WTC11 (cell line): ENCODE data around the gene LAS1L. TPM values are rescaled to one million over a fixed set of nuclear protein-coding genes. Genes with fewer than 3 reads are reported as not detected.

ENCODE experiments used
- ATAC-seq: fragments of 200-7000 bp; cut with Tn5 transposase; 2 replicates; pipeline ENCODE4 v1.10.0; 2021; ENCODE audit warnings: mild to moderate bottlenecking, moderate library complexity
- CTCF ChIA-PET: fragments of 300-600 bp; sonication (Branson Sonifier 250); formaldehyde crosslinking; loops from one replicate; lab custom pipeline; 2021; ENCODE audit warnings: antibody characterized with exemption; lab: Charles Lee
- POLR2A ChIA-PET: fragments of 350-600 bp; sonication (Branson Sonifier 250); formaldehyde crosslinking; loops from one replicate; lab custom pipeline; 2021; ENCODE audit warnings: antibody characterized with exemption; lab: Charles Lee
- DNase-seq: peaks from one replicate; pipeline ENCODE4 v3.0.0; 2021; ENCODE audit warnings: low spot score
- H3K27ac Mint-ChIP-seq: 2 replicates; pipeline ENCODE4 v1.8.0; 2021; ENCODE audit warnings: mixed read lengths
- H3K27me3 Mint-ChIP-seq: 2 replicates; pipeline ENCODE4 v1.8.0; 2021; ENCODE audit warnings: low read depth, mild to moderate bottlenecking, moderate library complexity, mixed read lengths
- H3K36me3 Mint-ChIP-seq: 2 replicates; pipeline ENCODE4 v1.8.0; 2021; ENCODE audit warnings: mixed read lengths
- H3K4me1 Mint-ChIP-seq: 2 replicates; pipeline ENCODE4 v1.8.0; 2022; ENCODE audit warnings: mixed read lengths
- H3K4me3 Mint-ChIP-seq: 2 replicates; pipeline ENCODE4 v1.8.0; 2021; ENCODE audit warnings: mild to moderate bottlenecking, moderate library complexity, mixed read lengths
- H3K9me3 Mint-ChIP-seq: 2 replicates; pipeline ENCODE4 v1.8.0; 2021; ENCODE audit warnings: mixed read lengths
- CBFB ChIP-seq: sonication (generic); formaldehyde crosslinking; IDR thresholded peaks from 2 replicates; pipeline ENCODE4 v1.8.1; 2022; ENCODE audit warnings: mild to moderate bottlenecking, low read depth, missing genetic modification reagents
- ELF4 ChIP-seq: sonication (generic); formaldehyde crosslinking; IDR thresholded peaks from 2 replicates; pipeline ENCODE4 v1.8.1; 2022; ENCODE audit warnings: low read depth, mild to moderate bottlenecking, moderate library complexity, missing genetic modification reagents
- EMX1 ChIP-seq: fragments of 250-450 bp; sonication (Bioruptor Pico); IDR thresholded peaks from 2 replicates; pipeline ENCODE4 v1.8.0; 2021; ENCODE audit warnings: mild to moderate bottlenecking
- GRHL2 ChIP-seq: fragments of 250-450 bp; sonication (Bioruptor Pico); IDR thresholded peaks from 2 replicates; pipeline ENCODE4 v1.8.0; 2022; ENCODE audit warnings: mild to moderate bottlenecking, moderate library complexity; ENCODE audit not compliant: insufficient replicate concordance, severe bottlenecking
- IRF2 ChIP-seq: sonication (generic); formaldehyde crosslinking; IDR thresholded peaks from 2 replicates; pipeline ENCODE4 v1.8.0; 2022; ENCODE audit warnings: low read depth, missing genetic modification reagents, borderline replicate concordance
- MXD4 ChIP-seq: fragments of 250-450 bp; sonication (Bioruptor Pico); IDR thresholded peaks from 2 replicates; pipeline ENCODE4 v1.8.0; 2021; ENCODE audit warnings: mild to moderate bottlenecking, moderate library complexity, borderline replicate concordance
- NFYB ChIP-seq: sonication (generic); formaldehyde crosslinking; conservative IDR thresholded peaks from 2 replicates; pipeline ENCODE4 v1.8.0; 2022; ENCODE audit warnings: low read depth, missing genetic modification reagents
- NR1H2 ChIP-seq: sonication (generic); formaldehyde crosslinking; IDR thresholded peaks from 2 replicates; pipeline ENCODE4 v1.9.0; 2021; ENCODE audit warnings: mild to moderate bottlenecking, moderate library complexity, missing genetic modification reagents
- OVOL2 ChIP-seq: fragments of 250-450 bp; sonication (Bioruptor Pico); IDR thresholded peaks from 2 replicates; pipeline ENCODE4 v1.9.0; 2021; ENCODE audit warnings: mild to moderate bottlenecking, borderline replicate concordance
- PRRX2 ChIP-seq: fragments of 250-450 bp; sonication (Bioruptor Pico); IDR thresholded peaks from 2 replicates; pipeline ENCODE4 v1.8.0; 2021; ENCODE audit warnings: mild to moderate bottlenecking
- RORB ChIP-seq: fragments of 250-450 bp; sonication (Bioruptor Pico); IDR thresholded peaks from 2 replicates; pipeline ENCODE4 v1.9.0; 2021; ENCODE audit warnings: mild to moderate bottlenecking
- SMAD4 ChIP-seq: sonication (generic); formaldehyde crosslinking; IDR thresholded peaks from 2 replicates; pipeline ENCODE4 v1.8.0; 2022; ENCODE audit warnings: mild to moderate bottlenecking, missing genetic modification reagents
- TCF7 ChIP-seq: sonication (generic); formaldehyde crosslinking; IDR thresholded peaks from 2 replicates; pipeline ENCODE4 v1.8.0; 2022; ENCODE audit warnings: mild to moderate bottlenecking, low read depth, missing genetic modification reagents, moderate library complexity
- ZNF138 ChIP-seq: sonication (generic); formaldehyde crosslinking; conservative IDR thresholded peaks from 2 replicates; pipeline ENCODE4 v1.8.1; 2022; ENCODE audit warnings: mild to moderate bottlenecking, moderate library complexity, missing genetic modification reagents
- ZNF396 ChIP-seq: fragments of 250-450 bp; sonication (Bioruptor Pico); IDR thresholded peaks from 2 replicates; pipeline ENCODE4 v1.8.0; 2021; ENCODE audit warnings: mild to moderate bottlenecking, moderate library complexity, borderline replicate concordance
- ZNF416 ChIP-seq: fragments of 250-450 bp; sonication (Bioruptor Pico); IDR thresholded peaks from 2 replicates; pipeline ENCODE4 v1.9.0; 2021; ENCODE audit warnings: mild to moderate bottlenecking, inconsistent platforms
- total RNA-seq: library from RNA; stranded (reverse); gene quantifications from 3 replicates; pipeline ENCODE4 v1.2.3, GENCODE V29; 2021
- TF ChIP-seq, protein P1 (sequence below): sonication (generic); formaldehyde crosslinking; IDR thresholded peaks from 2 replicates; pipeline ENCODE4 v1.8.0; 2023; ENCODE audit warnings: missing genetic modification reagents, mild to moderate bottlenecking, borderline replicate concordance
- TF ChIP-seq, protein P2 (sequence below): fragments of 200-600 bp; IDR thresholded peaks from 2 replicates; pipeline ENCODE4 v1.8.0; 2022; ENCODE audit warnings: antibody characterized with exemption
- TF ChIP-seq, protein P3 (sequence below): sonication (generic); formaldehyde crosslinking; IDR thresholded peaks from 2 replicates; pipeline ENCODE4 v1.8.1; 2022; ENCODE audit warnings: missing genetic modification reagents, borderline replicate concordance
- TF ChIP-seq, protein P4 (sequence below): sonication (generic); formaldehyde crosslinking; IDR thresholded peaks from 2 replicates; pipeline ENCODE4 v1.8.1; 2022; ENCODE audit warnings: mild to moderate bottlenecking, moderate library complexity, missing genetic modification reagents
- TF ChIP-seq, protein P5 (sequence below): fragments of 250-450 bp; sonication (Bioruptor Pico); IDR thresholded peaks from 2 replicates; pipeline ENCODE4 v1.9.0; 2021; ENCODE audit warnings: mild to moderate bottlenecking, borderline replicate concordance

The LAS1L gene
- total RNA-seq, 1 experiment from 2014 or later: 65.1 TPM

DNA sequence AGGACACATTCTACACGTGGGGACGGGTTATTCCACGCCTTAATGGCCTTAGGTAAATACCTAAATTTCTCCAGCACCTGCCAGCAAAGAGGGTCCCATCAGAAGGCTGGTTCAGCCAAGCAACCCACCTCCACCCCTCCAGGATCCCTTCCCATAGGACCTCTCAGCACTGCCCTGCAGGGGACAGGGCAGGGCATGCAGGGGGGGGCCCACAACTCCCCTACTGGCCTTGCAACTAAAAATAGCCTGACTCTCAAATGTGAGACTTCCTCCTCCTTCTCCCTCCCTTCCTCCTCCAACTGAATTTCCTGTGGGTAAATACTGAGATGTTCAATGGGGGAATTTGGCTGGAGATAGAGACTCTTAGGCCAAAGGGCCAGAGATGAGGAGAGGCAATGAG lies 6.3 kb downstream of the LAS1L start:
- no peak for TF ChIP-seq GRHL2 (CRISPR knock-in tag)
- no peak for TF ChIP-seq ZNF138 (CRISPR knock-in tag)
- TF ChIP-seq OVOL2 (CRISPR knock-in tag): no peak
- TF ChIP-seq MXD4 (CRISPR knock-in tag): no peak
- TF ChIP-seq EMX1 (CRISPR knock-in tag): no peak
- TF ChIP-seq, protein P1, sequence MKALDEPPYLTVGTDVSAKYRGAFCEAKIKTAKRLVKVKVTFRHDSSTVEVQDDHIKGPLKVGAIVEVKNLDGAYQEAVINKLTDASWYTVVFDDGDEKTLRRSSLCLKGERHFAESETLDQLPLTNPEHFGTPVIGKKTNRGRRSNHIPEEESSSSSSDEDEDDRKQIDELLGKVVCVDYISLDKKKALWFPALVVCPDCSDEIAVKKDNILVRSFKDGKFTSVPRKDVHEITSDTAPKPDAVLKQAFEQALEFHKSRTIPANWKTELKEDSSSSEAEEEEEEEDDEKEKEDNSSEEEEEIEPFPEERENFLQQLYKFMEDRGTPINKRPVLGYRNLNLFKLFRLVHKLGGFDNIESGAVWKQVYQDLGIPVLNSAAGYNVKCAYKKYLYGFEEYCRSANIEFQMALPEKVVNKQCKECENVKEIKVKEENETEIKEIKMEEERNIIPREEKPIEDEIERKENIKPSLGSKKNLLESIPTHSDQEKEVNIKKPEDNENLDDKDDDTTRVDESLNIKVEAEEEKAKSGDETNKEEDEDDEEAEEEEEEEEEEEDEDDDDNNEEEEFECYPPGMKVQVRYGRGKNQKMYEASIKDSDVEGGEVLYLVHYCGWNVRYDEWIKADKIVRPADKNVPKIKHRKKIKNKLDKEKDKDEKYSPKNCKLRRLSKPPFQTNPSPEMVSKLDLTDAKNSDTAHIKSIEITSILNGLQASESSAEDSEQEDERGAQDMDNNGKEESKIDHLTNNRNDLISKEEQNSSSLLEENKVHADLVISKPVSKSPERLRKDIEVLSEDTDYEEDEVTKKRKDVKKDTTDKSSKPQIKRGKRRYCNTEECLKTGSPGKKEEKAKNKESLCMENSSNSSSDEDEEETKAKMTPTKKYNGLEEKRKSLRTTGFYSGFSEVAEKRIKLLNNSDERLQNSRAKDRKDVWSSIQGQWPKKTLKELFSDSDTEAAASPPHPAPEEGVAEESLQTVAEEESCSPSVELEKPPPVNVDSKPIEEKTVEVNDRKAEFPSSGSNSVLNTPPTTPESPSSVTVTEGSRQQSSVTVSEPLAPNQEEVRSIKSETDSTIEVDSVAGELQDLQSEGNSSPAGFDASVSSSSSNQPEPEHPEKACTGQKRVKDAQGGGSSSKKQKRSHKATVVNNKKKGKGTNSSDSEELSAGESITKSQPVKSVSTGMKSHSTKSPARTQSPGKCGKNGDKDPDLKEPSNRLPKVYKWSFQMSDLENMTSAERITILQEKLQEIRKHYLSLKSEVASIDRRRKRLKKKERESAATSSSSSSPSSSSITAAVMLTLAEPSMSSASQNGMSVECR (CRISPR knock-in tag): no peak
- TF ChIP-seq, protein P2, sequence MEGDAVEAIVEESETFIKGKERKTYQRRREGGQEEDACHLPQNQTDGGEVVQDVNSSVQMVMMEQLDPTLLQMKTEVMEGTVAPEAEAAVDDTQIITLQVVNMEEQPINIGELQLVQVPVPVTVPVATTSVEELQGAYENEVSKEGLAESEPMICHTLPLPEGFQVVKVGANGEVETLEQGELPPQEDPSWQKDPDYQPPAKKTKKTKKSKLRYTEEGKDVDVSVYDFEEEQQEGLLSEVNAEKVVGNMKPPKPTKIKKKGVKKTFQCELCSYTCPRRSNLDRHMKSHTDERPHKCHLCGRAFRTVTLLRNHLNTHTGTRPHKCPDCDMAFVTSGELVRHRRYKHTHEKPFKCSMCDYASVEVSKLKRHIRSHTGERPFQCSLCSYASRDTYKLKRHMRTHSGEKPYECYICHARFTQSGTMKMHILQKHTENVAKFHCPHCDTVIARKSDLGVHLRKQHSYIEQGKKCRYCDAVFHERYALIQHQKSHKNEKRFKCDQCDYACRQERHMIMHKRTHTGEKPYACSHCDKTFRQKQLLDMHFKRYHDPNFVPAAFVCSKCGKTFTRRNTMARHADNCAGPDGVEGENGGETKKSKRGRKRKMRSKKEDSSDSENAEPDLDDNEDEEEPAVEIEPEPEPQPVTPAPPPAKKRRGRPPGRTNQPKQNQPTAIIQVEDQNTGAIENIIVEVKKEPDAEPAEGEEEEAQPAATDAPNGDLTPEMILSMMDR: no peak
- TF ChIP-seq, protein P3, sequence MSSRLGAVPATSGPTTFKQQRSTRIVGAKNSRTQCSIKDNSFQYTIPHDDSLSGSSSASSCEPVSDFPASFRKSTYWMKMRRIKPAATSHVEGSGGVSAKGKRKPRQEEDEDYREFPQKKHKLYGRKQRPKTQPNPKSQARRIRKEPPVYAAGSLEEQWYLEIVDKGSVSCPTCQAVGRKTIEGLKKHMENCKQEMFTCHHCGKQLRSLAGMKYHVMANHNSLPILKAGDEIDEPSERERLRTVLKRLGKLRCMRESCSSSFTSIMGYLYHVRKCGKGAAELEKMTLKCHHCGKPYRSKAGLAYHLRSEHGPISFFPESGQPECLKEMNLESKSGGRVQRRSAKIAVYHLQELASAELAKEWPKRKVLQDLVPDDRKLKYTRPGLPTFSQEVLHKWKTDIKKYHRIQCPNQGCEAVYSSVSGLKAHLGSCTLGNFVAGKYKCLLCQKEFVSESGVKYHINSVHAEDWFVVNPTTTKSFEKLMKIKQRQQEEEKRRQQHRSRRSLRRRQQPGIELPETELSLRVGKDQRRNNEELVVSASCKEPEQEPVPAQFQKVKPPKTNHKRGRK: no peak
- TF ChIP-seq ZNF416 (CRISPR knock-in tag): no peak
- TF ChIP-seq RORB (CRISPR knock-in tag): no peak
- no peak for TF ChIP-seq NFYB (CRISPR knock-in tag)
- no peak for TF ChIP-seq TCF7 (CRISPR knock-in tag)
- H3K27ac Mint-ChIP-seq: no peak overlapping the region
- H3K9me3 Mint-ChIP-seq: no peaks in the 10 kb centered on the region
- ChIA-PET POLR2A (no interaction called here), CTCF (interaction anchor here (0.7 to 1.6 kb wide), 12 partner anchors 13 to 1133 kb away, joined by 3 to 6 read pairs (median 4); partner anchors contain the start of genes MTMR8 and ZC3H12B)
- DNase-seq (no peak), ATAC-seq (no peak)
- no peak overlapping the region for H3K4me3 Mint-ChIP-seq
- H3K27me3 Mint-ChIP-seq: no peaks in the 10 kb centered on the region
- H3K36me3 Mint-ChIP-seq: peaks cover 27% of the 10 kb centered on the region
- H3K4me1 Mint-ChIP-seq: peaks cover 6% of the 10 kb centered on the region

DNA sequence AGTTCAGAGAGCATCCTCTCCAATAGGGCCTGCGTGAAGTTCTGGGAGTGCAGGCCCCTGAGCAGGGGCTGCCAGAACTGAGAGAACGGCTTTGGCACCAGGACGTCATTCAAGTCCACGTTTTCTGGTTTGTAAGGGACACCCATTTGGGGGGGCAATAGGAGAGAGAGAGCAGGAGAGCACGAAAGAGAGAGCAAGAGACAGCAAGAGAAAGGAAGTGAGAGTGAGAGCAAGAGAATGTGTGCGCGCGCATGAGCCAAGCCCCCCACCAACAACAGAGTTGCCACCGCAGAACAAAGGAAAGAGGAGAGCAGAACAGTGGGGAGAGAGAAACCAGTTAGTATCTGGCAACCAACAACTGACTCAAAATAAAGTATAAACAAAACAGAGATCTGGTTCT lies 10.4 kb downstream of the LAS1L start:
- DNase-seq (no peak), ATAC-seq (no peak)
- Mint-ChIP-seq H3K4me3 (no peak overlapping the region), H3K27ac (no peak overlapping the region), H3K9me3 (no peaks in the 10 kb centered on the region), H3K4me1 (no peaks in the 10 kb centered on the region), H3K36me3 (peaks cover 41% of the 10 kb centered on the region), H3K27me3 (no peaks in the 10 kb centered on the region)
- ChIA-PET POLR2A (no interaction called here), CTCF (no interaction called here)
- TF ChIP-seq ZNF396 (no peak), PRRX2 (no peak), ELF4 (no peak), NR1H2 (no peak), ZNF416 (CRISPR knock-in tag) (no peak), SMAD4 (CRISPR knock-in tag) (no peak), CBFB (CRISPR knock-in tag) (no peak), IRF2 (no peak)
- TF ChIP-seq, protein P4, sequence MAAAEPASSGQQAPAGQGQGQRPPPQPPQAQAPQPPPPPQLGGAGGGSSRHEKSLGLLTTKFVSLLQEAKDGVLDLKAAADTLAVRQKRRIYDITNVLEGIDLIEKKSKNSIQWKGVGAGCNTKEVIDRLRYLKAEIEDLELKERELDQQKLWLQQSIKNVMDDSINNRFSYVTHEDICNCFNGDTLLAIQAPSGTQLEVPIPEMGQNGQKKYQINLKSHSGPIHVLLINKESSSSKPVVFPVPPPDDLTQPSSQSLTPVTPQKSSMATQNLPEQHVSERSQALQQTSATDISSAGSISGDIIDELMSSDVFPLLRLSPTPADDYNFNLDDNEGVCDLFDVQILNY (CRISPR knock-in tag): no peak
- TF ChIP-seq, protein P5, sequence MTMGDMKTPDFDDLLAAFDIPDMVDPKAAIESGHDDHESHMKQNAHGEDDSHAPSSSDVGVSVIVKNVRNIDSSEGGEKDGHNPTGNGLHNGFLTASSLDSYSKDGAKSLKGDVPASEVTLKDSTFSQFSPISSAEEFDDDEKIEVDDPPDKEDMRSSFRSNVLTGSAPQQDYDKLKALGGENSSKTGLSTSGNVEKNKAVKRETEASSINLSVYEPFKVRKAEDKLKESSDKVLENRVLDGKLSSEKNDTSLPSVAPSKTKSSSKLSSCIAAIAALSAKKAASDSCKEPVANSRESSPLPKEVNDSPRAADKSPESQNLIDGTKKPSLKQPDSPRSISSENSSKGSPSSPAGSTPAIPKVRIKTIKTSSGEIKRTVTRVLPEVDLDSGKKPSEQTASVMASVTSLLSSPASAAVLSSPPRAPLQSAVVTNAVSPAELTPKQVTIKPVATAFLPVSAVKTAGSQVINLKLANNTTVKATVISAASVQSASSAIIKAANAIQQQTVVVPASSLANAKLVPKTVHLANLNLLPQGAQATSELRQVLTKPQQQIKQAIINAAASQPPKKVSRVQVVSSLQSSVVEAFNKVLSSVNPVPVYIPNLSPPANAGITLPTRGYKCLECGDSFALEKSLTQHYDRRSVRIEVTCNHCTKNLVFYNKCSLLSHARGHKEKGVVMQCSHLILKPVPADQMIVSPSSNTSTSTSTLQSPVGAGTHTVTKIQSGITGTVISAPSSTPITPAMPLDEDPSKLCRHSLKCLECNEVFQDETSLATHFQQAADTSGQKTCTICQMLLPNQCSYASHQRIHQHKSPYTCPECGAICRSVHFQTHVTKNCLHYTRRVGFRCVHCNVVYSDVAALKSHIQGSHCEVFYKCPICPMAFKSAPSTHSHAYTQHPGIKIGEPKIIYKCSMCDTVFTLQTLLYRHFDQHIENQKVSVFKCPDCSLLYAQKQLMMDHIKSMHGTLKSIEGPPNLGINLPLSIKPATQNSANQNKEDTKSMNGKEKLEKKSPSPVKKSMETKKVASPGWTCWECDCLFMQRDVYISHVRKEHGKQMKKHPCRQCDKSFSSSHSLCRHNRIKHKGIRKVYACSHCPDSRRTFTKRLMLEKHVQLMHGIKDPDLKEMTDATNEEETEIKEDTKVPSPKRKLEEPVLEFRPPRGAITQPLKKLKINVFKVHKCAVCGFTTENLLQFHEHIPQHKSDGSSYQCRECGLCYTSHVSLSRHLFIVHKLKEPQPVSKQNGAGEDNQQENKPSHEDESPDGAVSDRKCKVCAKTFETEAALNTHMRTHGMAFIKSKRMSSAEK (CRISPR knock-in tag): no peak
